LoVo (cell line): ENCODE data around the gene CAPZB.

Source experiments
- DNase-seq: peaks from one replicate; pipeline ENCODE4 v3.0.0-alpha.2; 2016; ENCODE audit warnings: low spot score

The CAPZB gene

GRCh38 chr1:19448491-19449439, 36.6 kb downstream of the CAPZB start:
- no peak for DNase-seq

- DNase-seq: no peak
Measured at GRCh38 chr1:19447550-19447949, 37.8 kb downstream of the CAPZB start.

- DNase-seq: no peak
Measured at GRCh38 chr1:19445417-19446342, 39.7 kb downstream of the CAPZB start.

- no peak for DNase-seq
Measured at GRCh38 chr1:19444296-19445021, 40.9 kb downstream of the CAPZB start.

- no peak for DNase-seq
Measured at GRCh38 chr1:19443326-19443725, 42.0 kb downstream of the CAPZB start.

- DNase-seq: no peak
Measured at GRCh38 chr1:19442154-19443096, 42.9 kb downstream of the CAPZB start.

- no peak for DNase-seq
Measured at GRCh38 chr1:19441048-19441780, 44.1 kb downstream of the CAPZB start.

- DNase-seq: no peak
Measured at GRCh38 chr1:19439464-19440171, 45.7 kb downstream of the CAPZB start.

- DNase-seq: no peak
Measured at GRCh38 chr1:19438516-19439195, 46.7 kb downstream of the CAPZB start.

- DNase-seq: no peak
Measured at GRCh38 chr1:19437891-19438294, 47.4 kb downstream of the CAPZB start.

- DNase-seq: no peak
Measured at GRCh38 chr1:19436716-19437476, 48.4 kb downstream of the CAPZB start.

GRCh38 chr1:19435851-19436455, 49.4 kb downstream of the CAPZB start:
- DNase-seq: no peak

- DNase-seq: no peak
Measured at GRCh38 chr1:19435181-19435580, 50.2 kb downstream of the CAPZB start.

GRCh38 chr1:19433719-19433998, 51.7 kb downstream of the CAPZB start:
- DNase-seq: no peak

- no peak for DNase-seq
Measured at GRCh38 chr1:19432943-19433718, 52.2 kb downstream of the CAPZB start.

- DNase-seq: peak; percentile 55
Measured at GRCh38 chr1:19430121-19431068, 54.9 kb downstream of the CAPZB start.
